Endothelial cell of umbilical vein (primary cell): Measurements from ENCODE around the gene ATP5MG. TPM values are rescaled to one million over a fixed set of nuclear protein-coding genes. Genes with fewer than 3 reads are reported as not detected.

Source experiments
- BruUV-seq: library from RNA; stranded (reverse); fragments of 400-500 nt; replicated peaks from 2 replicates; lab custom pipeline; 2021; lab: Mats Ljungman, UMichigan
- CTCF ChIA-PET: fragments of 300-600, 350-600 bp; sonication (Branson Sonifier 250); formaldehyde crosslinking; loops from one replicate; lab custom pipeline; 2021; ENCODE audit warnings: antibody characterized with exemption, inconsistent platforms; lab: Charles Lee
- POLR2A ChIA-PET: fragments of 300-600, 350-600 bp; sonication (Branson Sonifier 250); formaldehyde crosslinking; loops from one replicate; lab custom pipeline; 2021; ENCODE audit warnings: antibody characterized with exemption, inconsistent platforms; lab: Charles Lee
- DNase-seq: peaks from one replicate; pipeline ENCODE4 v3.0.0-alpha.2; 2011; ENCODE audit warnings: low read depth, low spot score
- FAIRE-seq: peaks from 2 replicates; lab custom pipeline; 2011; peaks lifted over from hg19 to GRCh38; lab: Jason Lieb, UNC
- H2AFZ ChIP-seq: 2 replicates; pipeline ENCODE4 v1.6.0; 2012; ENCODE audit warnings: low read depth, low read length, control low read depth, inconsistent platforms
- H3K27ac ChIP-seq: 2 replicates; pipeline ENCODE4 v1.5.1; 2011; ENCODE audit warnings: low read depth, mild to moderate bottlenecking, control low read depth, low read length, moderate library complexity; ENCODE audit not compliant: insufficient read depth
- H3K27me3 ChIP-seq, 2 experiments: 2 replicates each; pipeline versions ENCODE4 v1.6.0 to v1.6.1; 2011; ENCODE audit warnings: low read length in 2 of 2, mixed read lengths in 1 of 2; ENCODE audit not compliant: control insufficient read depth in 2 of 2, insufficient read depth in 2 of 2
- H3K36me3 ChIP-seq, 2 experiments: 2 replicates in 1 of 2; 3 replicates in 1 of 2; pipeline ENCODE4 v1.5.1; 2011; ENCODE audit warnings: low read length in 2 of 2, mild to moderate bottlenecking in 1 of 2, moderate library complexity in 1 of 2; ENCODE audit not compliant: control insufficient read depth in 2 of 2, insufficient read depth in 2 of 2; ENCODE audit errors: extremely low read depth in 1 of 2
- H3K4me1 ChIP-seq: 3 replicates; pipeline ENCODE4 v1.5.1; 2011; ENCODE audit warnings: mild to moderate bottlenecking, low read length; ENCODE audit not compliant: control insufficient read depth, insufficient read depth; ENCODE audit errors: extremely low read depth
- H3K4me2 ChIP-seq: 2 replicates; pipeline ENCODE4 v1.6.1; 2011; ENCODE audit warnings: low read length, control low read depth, mixed read lengths; ENCODE audit not compliant: insufficient read depth
- H3K4me3 ChIP-seq, 3 experiments: fragments of 200-600 bp in 1 of 3; sonication (generic), shearing (Covaris generic) in 1 of 3; replicated peaks in 1 of 3; 2 replicates each; pipeline ENCODE4 v1.5.1; 2011 to 2016; ENCODE audit warnings: control low read depth in 3 of 3, low read length in 3 of 3, mild to moderate bottlenecking in 2 of 3, inconsistent platforms in 1 of 3, low read depth in 1 of 3, moderate library complexity in 1 of 3; ENCODE audit not compliant: insufficient read depth in 1 of 3
- H3K79me2 ChIP-seq: 2 replicates; pipeline ENCODE4 v1.6.0; 2012; ENCODE audit warnings: low read length, inconsistent platforms; ENCODE audit not compliant: control insufficient read depth, insufficient read depth
- H3K9ac ChIP-seq: replicated peaks from 2 replicates; pipeline ENCODE3; 2011; ENCODE audit warnings: low read length, control low read depth; ENCODE audit not compliant: insufficient read depth; ENCODE audit errors: extremely low read depth
- H3K9me1 ChIP-seq: replicated peaks from 3 replicates; pipeline ENCODE4 v1.6.0; 2011; ENCODE audit warnings: mild to moderate bottlenecking, low read length; ENCODE audit not compliant: control insufficient read depth, insufficient read depth; ENCODE audit errors: extremely low read depth
- H3K9me3 ChIP-seq: replicated peaks from 2 replicates; pipeline ENCODE4 v1.5.1; 2012; ENCODE audit warnings: low read length, inconsistent platforms; ENCODE audit not compliant: control insufficient read depth, insufficient read depth
- H4K20me1 ChIP-seq: replicated peaks from 2 replicates; pipeline ENCODE3; 2011; ENCODE audit warnings: mild to moderate bottlenecking, low read length; ENCODE audit not compliant: control insufficient read depth, insufficient read depth; ENCODE audit errors: extremely low read depth
- EZH2 ChIP-seq: IDR thresholded peaks from 2 replicates; pipeline ENCODE4 v1.6.1; 2012; ENCODE audit warnings: borderline replicate concordance, low read depth, mild to moderate bottlenecking, moderate library complexity, low read length, inconsistent platforms; ENCODE audit not compliant: severe bottlenecking
- FOS ChIP-seq: IDR thresholded peaks from 2 replicates; pipeline ENCODE4 v1.6.1; 2011; ENCODE audit warnings: mild to moderate bottlenecking, low read length, moderate library complexity, borderline replicate concordance; ENCODE audit not compliant: insufficient read depth
- GATA2 ChIP-seq: IDR thresholded peaks from 2 replicates; pipeline ENCODE4 v1.7.0; 2011; ENCODE audit warnings: low read depth, mild to moderate bottlenecking, moderate library complexity, mixed read lengths, low read length; ENCODE audit not compliant: insufficient read length, insufficient read depth
- JUN ChIP-seq: IDR thresholded peaks from 2 replicates; pipeline ENCODE4 v1.6.1; 2011; ENCODE audit warnings: borderline replicate concordance, low read depth; ENCODE audit not compliant: insufficient read length, insufficient read depth
- MYC ChIP-seq: IDR thresholded peaks from one replicate; pipeline ENCODE4 v1.6.1; 2011; ENCODE audit warnings: mild to moderate bottlenecking, low read depth, low read length
- POLR2A ChIP-seq: IDR thresholded peaks from 2 replicates; pipeline ENCODE4 v1.6.1; 2012; ENCODE audit warnings: low read depth, mild to moderate bottlenecking, control low read depth, low read length
- POLR2AphosphoS5 ChIP-seq: IDR thresholded peaks from 2 replicates; pipeline ENCODE4 v1.6.1; 2012; ENCODE audit warnings: low read depth, mild to moderate bottlenecking, control low read depth, low read length, moderate library complexity; ENCODE audit not compliant: insufficient read depth
- dilution Hi-C: fragments of 300-500 bp; cut with MboI; formaldehyde crosslinking; loops from one replicate; pipeline ENCODE4 v1.15.0; 2019; ENCODE audit warnings: low sequenced_read_pairs; ENCODE audit not compliant: extremely low pct_ligation_motif_present
- intact Hi-C: fragments of 100-400 bp; cut with micrococcal nuclease; formaldehyde crosslinking; loops from one replicate; pipeline ENCODE4 v1.10.0; 2022
- polyA plus RNA-seq, 4 experiments: library from polyadenylated mRNA; depleted of rRNA in 3 of 4; stranded (reverse) in 3 of 4; unstranded in 1 of 4; fragments of >200 nt; gene quantifications; 2 replicates each; pipeline versions ENCODE4 v1.2.1 to v1.2.3, GENCODE V29; 2011 to 2012; ENCODE audit warnings: missing spikeins in 1 of 4
- total RNA-seq: library from RNA; stranded (reverse); gene quantifications from 2 replicates; pipeline ENCODE4 v1.2.3, GENCODE V29; 2021
- TF ChIP-seq, protein P1 (sequence below): IDR thresholded peaks from 2 replicates; pipeline ENCODE4 v1.6.1; 2011; ENCODE audit not compliant: insufficient read depth, insufficient read length
- TF ChIP-seq, protein P2 (sequence below), 2 donors: IDR thresholded peaks; 1 replicate in 1 of 2; 2 replicates in 1 of 2; pipeline ENCODE4 v1.5.1; 2011; ENCODE audit warnings: low read length in 2 of 2, mild to moderate bottlenecking in 2 of 2, moderate library complexity in 2 of 2, control low read depth in 1 of 2, inconsistent platforms in 1 of 2, low read depth in 1 of 2; ENCODE audit not compliant: insufficient read depth in 1 of 2; ENCODE audit errors: extremely low read depth in 1 of 2

Gene ATP5MG
- total and polyA plus RNA-seq, 2 donors (not counting 3 experiments of a cell fraction or from before 2014, with no cell fraction given) = 211 to 439 TPM

DNA sequence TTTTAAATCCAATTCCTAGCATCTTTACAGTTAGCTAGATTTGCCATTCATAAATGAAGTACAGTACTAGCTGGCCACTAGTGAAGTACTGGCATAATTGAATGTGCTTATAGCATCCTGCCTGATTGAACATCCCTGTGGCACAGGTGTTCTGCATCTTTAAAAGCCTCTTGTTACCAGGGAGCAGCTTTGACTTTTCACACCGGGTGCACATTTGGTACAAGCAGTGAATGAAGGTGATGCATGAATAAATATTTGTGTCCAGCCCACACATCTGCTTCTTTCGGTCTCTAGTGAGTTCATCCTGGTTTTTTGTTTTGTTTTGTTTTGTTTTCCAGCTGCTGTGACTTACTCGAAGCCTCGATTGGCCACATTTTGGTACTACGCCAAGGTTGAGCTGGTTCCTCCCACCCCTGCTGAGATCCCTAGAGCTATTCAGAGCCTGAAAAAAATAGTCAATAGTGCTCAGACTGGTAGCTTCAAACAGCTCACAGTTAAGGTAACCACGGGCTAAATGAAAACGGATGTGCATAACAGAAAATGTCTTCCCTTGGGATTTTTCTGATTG, 5.3 kb downstream of the ATP5MG start:
- H3K4me3 ChIP-seq = no peak overlapping the region
- dilution Hi-C loops = no loop called here
- no peak overlapping the region for H3K9ac ChIP-seq
- no peak overlapping the region for H3K27ac ChIP-seq
- H3K27me3 ChIP-seq = no peaks in the 10 kb centered on the region
- peaks cover 60% of the 10 kb centered on the region for H3K79me2 ChIP-seq
- ChIA-PET CTCF (interaction anchor here (1.2 to 1.8 kb wide), 4 partner anchors 10 to 24 kb away, joined by 3 to 5 read pairs (median 4); no protein-coding TSS in a partner anchor), POLR2A (no interaction called here)
- no peaks in the 10 kb centered on the region for H3K9me3 ChIP-seq
- intact Hi-C loops = no loop called here
- H3K4me2 ChIP-seq = no peak overlapping the region
- DNase-seq = no peak
- no TSS peak for BruUV-seq
- H4K20me1 ChIP-seq = no peaks in the 10 kb centered on the region
- H3K36me3 ChIP-seq = peaks cover 3 to 6% of the 10 kb centered on the region in 2 experiments
- no peak for FAIRE-seq
- no peaks in the 10 kb centered on the region for H3K9me1 ChIP-seq
- TF ChIP-seq, protein P1, sequence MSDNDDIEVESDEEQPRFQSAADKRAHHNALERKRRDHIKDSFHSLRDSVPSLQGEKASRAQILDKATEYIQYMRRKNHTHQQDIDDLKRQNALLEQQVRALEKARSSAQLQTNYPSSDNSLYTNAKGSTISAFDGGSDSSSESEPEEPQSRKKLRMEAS = no peak
- TF ChIP-seq EZH2 = no peak
- no peak for TF ChIP-seq JUN
- no peak for TF ChIP-seq POLR2AphosphoS5
- TF ChIP-seq, protein P2, sequence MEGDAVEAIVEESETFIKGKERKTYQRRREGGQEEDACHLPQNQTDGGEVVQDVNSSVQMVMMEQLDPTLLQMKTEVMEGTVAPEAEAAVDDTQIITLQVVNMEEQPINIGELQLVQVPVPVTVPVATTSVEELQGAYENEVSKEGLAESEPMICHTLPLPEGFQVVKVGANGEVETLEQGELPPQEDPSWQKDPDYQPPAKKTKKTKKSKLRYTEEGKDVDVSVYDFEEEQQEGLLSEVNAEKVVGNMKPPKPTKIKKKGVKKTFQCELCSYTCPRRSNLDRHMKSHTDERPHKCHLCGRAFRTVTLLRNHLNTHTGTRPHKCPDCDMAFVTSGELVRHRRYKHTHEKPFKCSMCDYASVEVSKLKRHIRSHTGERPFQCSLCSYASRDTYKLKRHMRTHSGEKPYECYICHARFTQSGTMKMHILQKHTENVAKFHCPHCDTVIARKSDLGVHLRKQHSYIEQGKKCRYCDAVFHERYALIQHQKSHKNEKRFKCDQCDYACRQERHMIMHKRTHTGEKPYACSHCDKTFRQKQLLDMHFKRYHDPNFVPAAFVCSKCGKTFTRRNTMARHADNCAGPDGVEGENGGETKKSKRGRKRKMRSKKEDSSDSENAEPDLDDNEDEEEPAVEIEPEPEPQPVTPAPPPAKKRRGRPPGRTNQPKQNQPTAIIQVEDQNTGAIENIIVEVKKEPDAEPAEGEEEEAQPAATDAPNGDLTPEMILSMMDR (IDR thresholded peaks at IDR 0.05; ENCODE audit: extremely low read depth in 1 of 2, insufficient read depth in 1 of 2, low read depth in 1 of 2, low read length in 2 of 2) = no peak
- no peak for TF ChIP-seq POLR2A
- no peak for TF ChIP-seq FOS
- no peak for TF ChIP-seq MYC
- TF ChIP-seq GATA2 = no peak
- no peak overlapping the region for H2AFZ ChIP-seq
- peaks cover 8% of the 10 kb centered on the region for H3K4me1 ChIP-seq
